ENCODE data around the gene GPX4. TPM values are rescaled to one million over a fixed set of nuclear protein-coding genes. Genes with fewer than 3 reads are reported as not detected.

The GPX4 gene
- total and polyA plus RNA-seq, 9 of the 15 experiments (the other 6 are each of a cell fraction or from before 2014, with no cell fraction given) = 61.4 to 661 (median 349) TPM

GRCh38 chr19:1074544-1075283 lies 29.1 kb upstream of the GPX4 start:
- Histone ChIP-seq H3K36me3 (ENCODE audit: control insufficient read depth, insufficient read depth, low read length) (no peaks in the 10 kb centered on the region), H3K4me3 (peak overlapping the region; percentile 47), H3K9ac (ENCODE audit: insufficient read depth in 1 of 2, low read depth in 2 of 2, low read length in 2 of 2) (peak overlapping the region; percentile 50 to 90; a peak in 3 of 4 replicates), H2AFZ (ENCODE audit: low read depth, low read length) (peak overlapping the region; percentile 94), H3K27ac (ENCODE audit: extremely low read depth, low read depth, low read length) (peak overlapping the region; percentile 78; the same call in 2 of the 3 replicates), H3K4me2 (ENCODE audit: insufficient read depth, low read length) (peak overlapping the region; percentile 82), H3K4me1 (replicated peaks in 1 of 2; ENCODE audit: control insufficient read depth in 2 of 2, insufficient read depth in 2 of 2, low read length in 2 of 2) (peaks cover 32 to 66% of the 10 kb centered on the region in 2 experiments), H3K9me1 (ENCODE audit: control insufficient read depth, insufficient read depth, low read length) (no peaks in the 10 kb centered on the region), H3K79me2 (ENCODE audit: control insufficient read depth, insufficient read depth, low read length) (no peaks in the 10 kb centered on the region), H3K9me3 (replicated peaks; ENCODE audit: control insufficient read depth, insufficient read depth, low read depth, low read length) (no peaks in the 10 kb centered on the region), H3K27me3 (ENCODE audit: control insufficient read depth in 2 of 2, insufficient read depth in 2 of 2, low read length in 2 of 2) (no peaks in the 10 kb centered on the region), H4K20me1 (replicated peaks; ENCODE audit: control insufficient read depth, insufficient read depth, low read length) (0 out of 2 replicates have a peak, but pooled peaks cover 3% of the 10 kb centered on the region)
- no TSS peak for BruUV-seq (replicated peaks)
- 1% methylated on average over 15 of the region's 54 CpGs for WGBS (ENCODE audit: insufficient coverage, low coverage, missing lambda C conversion rate)
- FAIRE-seq (no peak), ATAC-seq (peak; percentile 87), DNase-seq (ENCODE audit: extremely low read depth in 1 of 4, low spot score in 3 of 4) (peak; percentile 86 to 98 (median 96))
- intact Hi-C loops (cut with micrococcal nuclease) (no loop called here), in situ Hi-C loops (cut with MboI) (no loop called here)
- POLR2A ChIA-PET = interaction anchor here (0.5 to 2.1 kb wide), 9 partner anchors 10 to 1257 kb away, joined by 3 to 11 read pairs (median 4); partner anchors contain the start of gene GPX4
- CTCF ChIA-PET (ENCODE audit: low intra/inter-chr PET ratio) = interaction anchor here (0.7 kb wide), 1 partner anchor 518 kb away, joined by 3 read pairs; no protein-coding TSS in a partner anchor
- TF ChIP-seq LARP7 (IDR thresholded peaks at IDR 0.05) (0 out of 2 replicates have a peak, but pooled peaks have one; percentile 50), SP2 (IDR thresholded peaks at IDR 0.05; ENCODE audit: extremely low read depth, low read depth, low read length, poor library complexity, severe bottlenecking) (no peak), STAT6 (CRISPR knock-in tag; IDR thresholded peaks at IDR 0.05) (no peak), UBTF (IDR thresholded peaks at IDR 0.05; ENCODE audit: borderline replicate concordance in 1 of 2, low read depth in 2 of 2, low read length in 2 of 2) (no peak), KDM4B (IDR thresholded peaks at IDR 0.05; ENCODE audit: borderline replicate concordance in 2 of 2, low read depth in 1 of 2) (0 out of 4 replicates have a peak, but pooled peaks of 1 of the 2 experiments have one; percentile 53), NFIC (IDR thresholded peaks at IDR 0.05) (peak; percentile 75), CHD2 (IDR thresholded peaks at IDR 0.05; ENCODE audit: low read depth, low read length) (0 out of 2 replicates have a peak, but pooled peaks have one; percentile 13), ZNF696 (CRISPR knock-in tag; conservative IDR thresholded peaks at IDR 0.05) (no peak), MEIS2 (IDR thresholded peaks at IDR 0.05; ENCODE audit: partially characterized antibody) (peak; percentile 77), POLR2G (IDR thresholded peaks at IDR 0.05; ENCODE audit: low read depth, low read length) (0 out of 2 replicates have a peak, but pooled peaks have one; percentile 36), TAF1 (IDR thresholded peaks at IDR 0.05; ENCODE audit: control insufficient read depth, extremely low read depth, insufficient read depth, low read length, severe bottlenecking) (no peak), RAD21 (CRISPR knock-in tag; conservative IDR thresholded peaks at IDR 0.05 in 1 of 2, IDR thresholded peaks at IDR 0.05 in 1 of 2) (no peak), EGR1 (conservative IDR thresholded peaks at IDR 0.05) (peak; percentile 35; the same call in 1 of the 2 replicates), ZNF384 (IDR thresholded peaks at IDR 0.05; ENCODE audit: low read depth, low read length) (peak; percentile 83), NRF1 (conservative IDR thresholded peaks at IDR 0.05 in 1 of 2, IDR thresholded peaks at IDR 0.05 in 1 of 2) (peak; percentile 95), KAT7 (CRISPR knock-in tag; IDR thresholded peaks at IDR 0.05; ENCODE audit: borderline replicate concordance) (0 out of 2 replicates have a peak, but pooled peaks have one; percentile 42)
